Neutrophil (primary cell): ENCODE results near the gene INAFM1.

Source experiments
- H3K27ac ChIP-seq: fragments of 200-600 bp; sonication (generic); 2 replicates; pipeline ENCODE4 v1.5.1; 2016; ENCODE audit warnings: mild to moderate bottlenecking, moderate library complexity
- H3K27me3 ChIP-seq: fragments of 200-600 bp; sonication (generic); 2 replicates; pipeline ENCODE4 v1.6.0; 2016; ENCODE audit warnings: mild to moderate bottlenecking
- H3K36me3 ChIP-seq: fragments of 200-600 bp; sonication (generic); 2 replicates; pipeline ENCODE4 v1.5.1; 2017
- H3K4me1 ChIP-seq, 2 experiments: fragments of 200-600 bp in 1 of 2; sonication (generic) in 1 of 2; 1 replicate in 1 of 2; 2 replicates in 1 of 2; pipeline versions ENCODE4 v1.5.1 to v1.6.1; 2013 to 2016; ENCODE audit warnings: low read depth in 1 of 2, low read length in 1 of 2, mild to moderate bottlenecking in 1 of 2, moderate library complexity in 1 of 2; ENCODE audit not compliant: control insufficient read depth in 1 of 2, insufficient read depth in 1 of 2
- H3K4me3 ChIP-seq, 2 experiments: fragments of 200-600 bp in 1 of 2; sonication (generic) in 1 of 2; 1 replicate in 1 of 2; 2 replicates in 1 of 2; pipeline ENCODE4 v1.5.1; 2013 to 2016; ENCODE audit warnings: low read depth in 1 of 2, low read length in 1 of 2, mild to moderate bottlenecking in 1 of 2, moderate library complexity in 1 of 2
- H3K9me3 ChIP-seq: fragments of 200-600 bp; sonication (generic); 2 replicates; pipeline ENCODE4 v1.5.1; 2016
- TF ChIP-seq, protein P1 (sequence below): fragments of 200-600 bp; sonication (generic); IDR thresholded peaks from 2 replicates; pipeline ENCODE4 v1.5.1; 2016; ENCODE audit warnings: antibody characterized with exemption

INAFM1 gene

DNA sequence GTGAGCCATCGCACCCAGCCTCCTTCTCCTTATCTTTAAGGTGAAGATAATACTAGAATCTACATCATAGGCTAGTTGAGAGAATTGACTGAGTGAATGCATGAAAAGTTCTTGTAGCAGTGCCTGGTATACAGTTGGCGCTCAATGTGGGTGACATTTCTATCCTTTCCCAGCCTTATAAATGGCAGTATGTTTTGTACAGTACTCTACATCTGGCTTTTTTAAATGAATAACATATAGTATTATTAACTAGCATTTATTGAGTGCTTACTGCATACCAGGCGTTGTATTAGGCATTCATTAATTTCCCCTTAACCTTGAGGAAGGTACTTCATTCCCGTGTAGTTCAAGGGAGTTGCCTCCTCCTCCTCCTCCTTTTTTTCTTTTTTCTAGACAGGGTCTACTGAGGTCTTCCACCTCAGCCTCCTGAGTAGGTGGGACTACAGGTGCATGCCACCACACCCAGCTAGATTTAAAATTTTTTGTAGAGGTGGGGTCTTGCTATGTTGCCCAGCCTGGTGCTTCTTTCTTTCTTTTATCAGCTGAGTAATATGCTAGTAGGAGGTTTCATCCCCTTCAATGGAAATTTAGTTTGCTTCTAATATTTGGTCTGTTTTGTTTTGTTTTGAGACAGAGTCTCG, 37.8 kb downstream of the INAFM1 start:
- H3K4me3 ChIP-seq = peak overlapping the region; percentile 84 to 96
- H3K27me3 ChIP-seq = no peaks in the 10 kb centered on the region
- TF ChIP-seq, protein P1, sequence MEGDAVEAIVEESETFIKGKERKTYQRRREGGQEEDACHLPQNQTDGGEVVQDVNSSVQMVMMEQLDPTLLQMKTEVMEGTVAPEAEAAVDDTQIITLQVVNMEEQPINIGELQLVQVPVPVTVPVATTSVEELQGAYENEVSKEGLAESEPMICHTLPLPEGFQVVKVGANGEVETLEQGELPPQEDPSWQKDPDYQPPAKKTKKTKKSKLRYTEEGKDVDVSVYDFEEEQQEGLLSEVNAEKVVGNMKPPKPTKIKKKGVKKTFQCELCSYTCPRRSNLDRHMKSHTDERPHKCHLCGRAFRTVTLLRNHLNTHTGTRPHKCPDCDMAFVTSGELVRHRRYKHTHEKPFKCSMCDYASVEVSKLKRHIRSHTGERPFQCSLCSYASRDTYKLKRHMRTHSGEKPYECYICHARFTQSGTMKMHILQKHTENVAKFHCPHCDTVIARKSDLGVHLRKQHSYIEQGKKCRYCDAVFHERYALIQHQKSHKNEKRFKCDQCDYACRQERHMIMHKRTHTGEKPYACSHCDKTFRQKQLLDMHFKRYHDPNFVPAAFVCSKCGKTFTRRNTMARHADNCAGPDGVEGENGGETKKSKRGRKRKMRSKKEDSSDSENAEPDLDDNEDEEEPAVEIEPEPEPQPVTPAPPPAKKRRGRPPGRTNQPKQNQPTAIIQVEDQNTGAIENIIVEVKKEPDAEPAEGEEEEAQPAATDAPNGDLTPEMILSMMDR = no peak
- peak overlapping the region; percentile 100 for H3K27ac ChIP-seq
- H3K9me3 ChIP-seq = no peaks in the 10 kb centered on the region
- H3K36me3 ChIP-seq = peaks cover 65% of the 10 kb centered on the region
- peaks cover 78 to 86% of the 10 kb centered on the region in 2 experiments for H3K4me1 ChIP-seq

DNA sequence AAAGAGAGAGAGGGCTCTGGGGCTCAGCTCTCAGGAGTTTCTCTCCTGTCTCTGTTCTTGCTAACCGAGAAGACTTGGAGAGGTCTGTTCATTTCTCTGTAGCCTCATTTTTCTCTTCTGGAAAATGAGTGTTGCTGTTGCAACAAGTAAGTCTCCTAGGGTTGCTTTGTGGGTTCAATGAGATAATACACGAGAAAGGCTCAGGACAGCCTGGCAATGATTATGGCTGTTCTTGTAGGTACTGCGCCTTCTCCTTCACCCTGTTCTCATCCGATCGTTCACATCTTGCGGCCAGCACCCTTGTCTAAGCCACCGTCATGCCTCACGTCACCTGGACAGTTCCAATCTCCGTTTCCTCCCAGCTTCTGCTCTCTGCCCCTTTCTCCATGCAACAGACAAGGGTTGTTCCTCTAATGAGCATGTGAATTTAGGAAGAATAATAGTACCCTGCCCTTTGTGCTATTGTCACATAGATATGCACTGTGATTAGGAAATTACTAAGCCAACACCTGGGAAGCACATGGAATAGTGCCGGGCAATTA, 39.1 kb downstream of the INAFM1 start:
- peak overlapping the region; percentile 100 for H3K27ac ChIP-seq
- no peaks in the 10 kb centered on the region for H3K27me3 ChIP-seq
- H3K4me3 ChIP-seq = peak overlapping the region; percentile 84 to 96
- H3K36me3 ChIP-seq = peaks cover 79% of the 10 kb centered on the region
- H3K4me1 ChIP-seq = peaks cover 77 to 85% of the 10 kb centered on the region in 2 experiments
- H3K9me3 ChIP-seq = no peaks in the 10 kb centered on the region
- TF ChIP-seq, protein P1 = no peak

DNA sequence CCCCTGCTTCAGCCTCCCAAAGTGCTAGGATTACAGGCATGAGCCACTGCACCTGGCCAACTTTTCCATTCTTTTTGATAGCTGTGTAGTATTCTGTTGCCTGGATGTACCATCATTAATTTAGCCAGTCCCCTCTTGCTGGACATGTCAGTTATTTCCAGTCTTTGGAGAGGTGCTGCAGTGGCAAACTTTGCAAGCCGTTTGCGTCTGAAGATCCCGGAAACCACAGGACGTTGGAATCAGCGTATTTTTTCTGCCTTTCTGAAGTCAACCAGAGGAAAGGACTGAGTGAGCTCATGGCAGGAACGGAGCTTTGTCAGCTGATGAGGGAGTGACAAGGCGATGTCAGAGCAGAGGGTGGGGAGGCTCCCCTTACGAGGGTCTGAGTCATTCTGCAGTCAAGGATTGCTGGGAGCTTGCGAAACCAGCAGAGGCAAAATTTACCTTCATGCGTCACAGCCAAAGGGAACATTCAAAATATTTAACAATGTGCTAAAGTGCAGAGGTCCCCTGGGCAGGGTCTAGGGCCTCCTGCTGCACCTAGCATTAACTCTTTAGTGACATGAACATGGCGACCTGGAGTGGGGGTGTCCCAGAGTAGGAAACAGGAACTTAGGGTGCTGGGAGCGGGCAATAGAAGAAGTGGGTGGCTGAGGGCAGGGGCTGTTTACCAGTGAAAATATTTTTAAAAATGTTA, 40.6 kb downstream of the INAFM1 start:
- Histone ChIP-seq H3K27me3 (no peaks in the 10 kb centered on the region), H3K27ac (peak overlapping the region; percentile 100), H3K36me3 (peaks cover 93% of the 10 kb centered on the region), H3K9me3 (peaks cover 5% of the 10 kb centered on the region), H3K4me3 (peak overlapping the region; percentile 84 to 96), H3K4me1 (peaks cover 86 to 91% of the 10 kb centered on the region in 2 experiments)
- TF ChIP-seq, protein P1 = peak; percentile 42

DNA sequence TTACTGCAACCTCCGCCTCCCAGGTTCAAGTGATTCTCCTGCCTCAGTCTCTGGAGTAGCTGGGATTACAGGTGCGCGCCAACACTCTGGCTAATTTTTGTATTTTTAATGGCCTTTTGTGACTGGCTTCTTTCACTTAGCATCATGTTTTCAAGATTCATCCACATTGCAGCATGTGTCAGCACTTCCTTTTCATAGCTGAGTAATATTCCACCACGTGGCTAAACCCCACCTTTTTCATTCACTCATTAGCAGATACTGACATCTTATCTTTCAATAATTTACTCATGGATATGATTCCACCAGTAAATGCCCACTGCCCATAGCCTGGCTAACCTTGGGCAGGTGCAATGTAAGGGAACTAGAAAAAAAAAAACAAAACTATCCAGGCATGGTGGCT, 41.8 kb downstream of the INAFM1 start:
- H3K36me3 ChIP-seq = peaks cover 100% of the 10 kb centered on the region

More for the DNA sequence above, 41.8 kb downstream of the INAFM1 start:
- Histone ChIP-seq H3K4me3 (peak overlapping the region; percentile 84 to 96), H3K9me3 (peaks cover 12% of the 10 kb centered on the region), H3K4me1 (peaks cover 98% of the 10 kb centered on the region in 2 experiments), H3K27ac (peak overlapping the region; percentile 100), H3K27me3 (no peaks in the 10 kb centered on the region)
- TF ChIP-seq, protein P1 = no peak
